Coronary artery (tissue), 2 donors: Measurements from ENCODE around the gene ASS1.
A peak's percentile ranks its signal among the peaks of the same experiment; 100 is the strongest.

ENCODE experiments used
- DNase-seq: peaks from one replicate; pipeline ENCODE4 v3.0.0-alpha.2; 2017; ENCODE audit warnings: low spot score
- H3K27ac ChIP-seq, 2 donors: fragments of 200-600 bp; sonication (generic); one replicate each; pipeline ENCODE4 v1.5.1; 2016 to 2019
- H3K4me3 ChIP-seq: fragments of 200-600 bp; sonication (generic); 2 replicates; pipeline ENCODE4 v1.5.1; 2016; ENCODE audit warnings: mild to moderate bottlenecking, moderate library complexity
- CTCF ChIP-seq: fragments of 200-600 bp; sonication (generic); IDR thresholded peaks from one replicate; pipeline ENCODE4 v1.5.1; 2019; ENCODE audit warnings: antibody characterized with exemption

ASS1 gene

GRCh38 chr9:130454812-130455325 lies 10.1 kb downstream of the ASS1 start:
- Histone ChIP-seq H3K4me3 (no peak overlapping the region), H3K27ac (no peak overlapping the region)
- no peak for DNase-seq
- TF ChIP-seq CTCF = no peak

GRCh38 chr9:130458027-130458803 lies 13.5 kb downstream of the ASS1 start:
- Histone ChIP-seq H3K27ac (no peak overlapping the region), H3K4me3 (no peak overlapping the region)
- no peak for DNase-seq
- TF ChIP-seq CTCF = no peak

- Histone ChIP-seq H3K27ac (no peak overlapping the region), H3K4me3 (no peak overlapping the region)
- DNase-seq = no peak
Measured at GRCh38 chr9:130458804-130459067, 14.0 kb downstream of the ASS1 start.

GRCh38 chr9:130459151-130459550 lies 14.4 kb downstream of the ASS1 start:
- TF ChIP-seq CTCF = no peak
- no peak overlapping the region for H3K27ac ChIP-seq
- no peak for DNase-seq
- no peak overlapping the region for H3K4me3 ChIP-seq

More at GRCh38 chr9:130458804-130459067, 14.0 kb downstream of the ASS1 start:
- no peak for TF ChIP-seq CTCF

- Histone ChIP-seq H3K27ac (no peak overlapping the region), H3K4me3 (no peak overlapping the region)
- no peak for TF ChIP-seq CTCF
- DNase-seq = no peak
Measured at GRCh38 chr9:130459941-130460669, 15.3 kb downstream of the ASS1 start.

GRCh38 chr9:130461218-130461630 lies 16.5 kb downstream of the ASS1 start:
- TF ChIP-seq CTCF = peak; percentile 91
- no peak for DNase-seq
- Histone ChIP-seq H3K4me3 (no peak overlapping the region), H3K27ac (no peak overlapping the region)

- Histone ChIP-seq H3K27ac (no peak overlapping the region), H3K4me3 (no peak overlapping the region)
- no peak for DNase-seq
- TF ChIP-seq CTCF = no peak
Measured at GRCh38 chr9:130461731-130462130, 17.0 kb downstream of the ASS1 start.
